Epidermal melanocyte (primary cell): ENCODE data around the gene BMP8B.

ENCODE experiments used
- DNase-seq: peaks from one replicate; pipeline ENCODE4 v3.0.0; 2011; ENCODE audit warnings: low spot score; ENCODE audit not compliant: insufficient read length

The BMP8B gene

DNA sequence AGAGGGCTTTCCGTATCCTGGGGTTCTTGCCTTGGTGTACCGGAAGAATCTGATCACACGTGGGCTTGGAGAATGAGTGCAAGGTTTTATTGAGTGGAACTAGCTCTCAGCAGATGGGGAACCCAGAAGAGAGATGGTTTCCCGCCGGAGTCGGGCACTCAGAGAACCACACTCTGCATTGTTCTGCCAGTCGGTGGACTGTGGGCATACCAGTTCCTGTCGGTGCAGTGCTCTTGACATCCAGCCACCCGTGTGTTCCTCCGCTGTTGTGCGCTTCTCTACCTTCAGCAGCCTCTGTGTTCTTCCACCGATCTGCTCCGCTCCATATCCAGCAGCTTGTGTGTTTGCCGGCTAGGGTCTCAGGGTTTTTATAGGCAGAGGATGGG is 60.7 kb downstream of the BMP8B start:
- DNase-seq: no peak

DNA sequence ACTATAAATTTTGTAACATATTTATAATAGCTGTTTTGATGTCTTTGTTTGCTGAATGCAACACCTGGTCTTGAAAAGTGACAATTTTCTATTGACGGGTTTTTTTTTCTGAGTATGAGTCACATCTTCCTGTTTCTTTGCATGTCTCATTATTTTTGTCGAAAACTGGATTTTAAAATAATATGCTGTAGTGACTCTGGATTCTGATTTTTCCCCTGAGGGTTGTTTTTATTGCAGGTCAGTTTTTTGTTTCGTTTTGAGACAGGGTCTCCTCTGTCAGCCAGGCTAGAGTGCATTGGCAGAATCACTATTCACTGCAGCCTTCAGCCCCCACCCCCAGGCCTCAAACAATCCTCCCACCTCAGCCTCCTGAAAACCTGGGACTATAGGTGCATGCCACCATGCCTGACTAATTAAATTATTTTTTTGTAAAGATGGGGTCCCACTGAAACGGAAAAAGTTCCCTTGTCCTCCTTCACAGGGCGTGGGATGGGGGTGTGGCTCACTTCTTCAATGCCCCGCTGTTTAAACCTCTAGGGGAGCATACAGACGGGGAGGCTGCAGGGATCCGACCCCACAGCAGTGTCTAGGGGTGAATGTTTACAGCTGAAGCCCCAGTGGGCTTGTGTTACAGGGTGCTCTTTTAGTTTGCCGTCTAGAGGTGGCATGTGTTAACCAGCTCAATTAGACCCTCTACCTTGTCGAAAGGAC is 61.3 kb downstream of the BMP8B start:
- no peak for DNase-seq

DNA sequence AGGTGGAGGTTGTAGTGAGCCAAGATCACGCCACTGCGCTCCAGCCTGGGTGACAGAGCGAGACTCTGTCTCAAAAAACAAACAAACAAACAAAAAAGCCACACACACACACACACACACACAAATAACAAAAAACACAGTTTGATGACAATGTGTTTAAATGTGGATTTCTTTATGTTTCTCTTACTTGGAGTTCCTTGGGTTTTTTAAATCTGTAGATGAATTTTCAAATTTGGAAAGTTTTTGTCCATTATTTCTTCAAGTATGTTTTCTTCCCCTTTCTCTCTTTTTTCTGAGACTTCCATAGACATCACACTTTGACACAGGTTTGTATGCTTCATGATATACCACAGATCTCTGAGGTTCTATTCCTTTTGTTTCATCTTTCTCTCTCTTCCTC is 62.1 kb downstream of the BMP8B start:
- no peak for DNase-seq

DNA sequence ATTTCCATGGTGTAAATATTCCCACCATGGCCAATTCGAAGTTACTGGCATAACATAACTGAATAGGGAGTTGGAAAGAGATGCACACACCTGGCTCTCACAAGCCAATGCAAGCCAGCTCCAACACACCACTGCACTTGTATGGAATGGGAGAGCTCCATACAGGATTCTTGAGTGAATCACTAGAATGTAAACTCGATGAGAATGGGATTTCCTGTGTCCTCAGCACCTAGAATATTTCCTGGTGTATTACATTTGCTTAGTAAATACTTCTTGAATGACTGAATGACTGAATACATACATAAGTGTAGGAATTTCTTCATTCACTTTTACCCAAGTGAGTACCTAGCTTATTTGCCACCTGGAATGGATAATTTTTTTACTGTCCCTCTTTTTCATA is 66.2 kb downstream of the BMP8B start:
- DNase-seq: no peak

DNA sequence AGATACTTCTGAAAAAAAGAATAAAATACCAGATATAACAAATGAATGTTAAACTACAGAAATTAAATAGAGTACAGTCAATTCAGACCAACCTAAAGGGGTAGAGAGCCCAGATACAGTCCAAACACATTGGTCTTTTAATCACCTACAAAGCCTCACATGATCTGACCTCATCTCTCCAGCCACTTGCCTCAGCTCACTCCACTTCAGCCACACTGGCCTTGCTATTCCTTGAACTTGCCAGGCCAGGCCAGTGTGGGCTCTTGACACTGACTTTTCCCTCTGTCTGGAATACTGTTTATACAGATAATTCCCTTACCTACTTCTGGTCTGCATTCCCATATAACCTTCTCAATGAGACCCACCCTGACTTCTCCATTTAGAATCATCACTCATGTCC is 67.0 kb downstream of the BMP8B start:
- DNase-seq: no peak

DNA sequence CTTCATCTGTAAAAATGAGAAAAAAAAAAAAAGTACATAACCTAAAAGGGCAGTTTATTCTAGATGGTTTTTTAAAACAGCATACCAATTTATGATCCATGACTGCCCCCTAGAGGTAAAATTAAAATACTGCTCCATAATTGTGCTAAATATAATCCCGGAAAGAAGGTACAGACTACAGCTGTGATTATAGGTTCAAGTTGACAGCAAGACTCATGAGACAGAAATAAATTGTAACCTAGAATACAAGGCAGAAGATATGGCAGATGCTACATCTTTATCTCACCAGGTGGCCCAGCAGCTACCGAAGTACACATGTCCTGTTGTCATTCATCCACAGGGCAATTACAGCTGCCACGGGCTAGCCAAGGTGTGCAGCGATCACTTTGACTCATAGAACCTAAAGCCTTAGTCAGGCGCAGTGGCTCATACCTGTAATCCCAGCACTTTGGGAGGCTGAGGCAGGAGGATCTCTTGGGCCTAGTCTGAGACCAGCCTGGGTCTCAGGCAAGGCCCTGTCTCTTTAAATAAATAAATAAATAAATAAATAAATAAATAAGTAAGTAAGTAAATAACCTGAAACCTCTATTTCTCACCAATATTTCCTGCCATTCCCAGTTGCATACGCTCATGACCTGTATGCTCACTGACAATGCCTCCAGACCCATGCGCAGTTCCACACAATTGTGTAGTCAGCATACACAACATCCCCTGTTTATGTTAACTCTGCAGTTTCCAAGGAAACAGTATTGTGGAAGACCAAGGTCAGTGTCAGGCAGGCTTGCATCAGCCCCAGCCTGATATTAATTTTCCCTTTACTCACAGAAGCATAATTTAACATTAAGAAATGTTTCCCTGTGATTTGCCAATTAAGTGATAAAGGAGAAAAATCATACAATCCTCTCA is 68.3 kb downstream of the BMP8B start:
- DNase-seq: no peak

DNA sequence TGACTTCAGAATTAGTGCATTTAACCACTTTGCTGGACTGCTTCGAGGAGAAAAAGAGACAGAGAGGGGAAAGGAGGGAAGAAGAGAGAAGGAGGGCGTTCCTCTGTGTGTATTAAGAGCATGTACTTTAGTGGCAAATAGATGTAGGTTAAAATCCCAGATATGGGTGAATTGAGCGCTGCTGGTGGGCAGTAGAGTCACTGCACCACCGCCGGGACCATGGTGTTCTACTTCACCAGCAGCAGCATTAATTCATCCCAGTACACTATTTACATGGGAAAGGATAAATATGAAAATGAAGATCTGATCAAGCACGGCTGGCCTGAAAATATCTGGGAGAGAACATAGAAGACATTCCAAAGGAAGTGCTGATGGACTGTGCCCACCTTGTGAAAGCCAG is 70.9 kb downstream of the BMP8B start:
- DNase-seq: no peak

DNA sequence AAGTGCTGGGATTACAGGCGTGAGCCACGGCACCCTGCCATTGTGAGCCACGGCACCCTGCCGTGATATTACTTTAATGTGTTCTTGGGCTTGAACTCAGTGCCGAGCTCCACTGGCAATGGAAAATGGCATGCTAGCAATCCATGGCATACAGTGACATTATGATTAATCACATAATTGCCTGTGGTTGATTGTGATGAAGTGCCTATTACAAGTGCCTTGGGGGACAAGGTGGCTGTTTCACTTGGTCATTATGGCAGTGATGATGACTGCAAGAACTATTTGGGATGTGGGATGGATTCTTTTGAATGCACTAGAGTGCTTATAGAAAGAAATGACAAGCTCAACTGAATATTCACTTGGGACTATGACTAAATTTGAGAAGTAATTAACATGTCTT is 75.1 kb downstream of the BMP8B start:
- DNase-seq: no peak

DNA sequence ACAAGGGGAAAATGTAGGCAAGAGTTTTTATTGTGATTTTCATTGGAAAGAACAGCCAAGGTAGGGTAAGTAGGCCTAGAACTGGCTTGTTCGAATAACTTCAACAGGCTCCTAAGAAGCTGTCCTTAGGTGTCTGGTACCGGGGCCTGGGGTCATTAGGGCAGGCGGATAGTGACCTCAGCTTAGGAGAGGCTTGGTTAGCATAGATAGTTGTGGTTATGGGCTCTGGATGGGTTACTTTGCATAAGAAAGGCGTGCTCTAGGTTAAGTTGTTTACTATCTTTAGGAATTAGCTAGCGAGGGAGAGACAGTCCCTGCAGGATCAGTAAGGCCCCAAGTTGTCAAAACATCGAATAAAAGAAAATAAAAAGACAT is 76.7 kb downstream of the BMP8B start:
- no peak for DNase-seq

DNA sequence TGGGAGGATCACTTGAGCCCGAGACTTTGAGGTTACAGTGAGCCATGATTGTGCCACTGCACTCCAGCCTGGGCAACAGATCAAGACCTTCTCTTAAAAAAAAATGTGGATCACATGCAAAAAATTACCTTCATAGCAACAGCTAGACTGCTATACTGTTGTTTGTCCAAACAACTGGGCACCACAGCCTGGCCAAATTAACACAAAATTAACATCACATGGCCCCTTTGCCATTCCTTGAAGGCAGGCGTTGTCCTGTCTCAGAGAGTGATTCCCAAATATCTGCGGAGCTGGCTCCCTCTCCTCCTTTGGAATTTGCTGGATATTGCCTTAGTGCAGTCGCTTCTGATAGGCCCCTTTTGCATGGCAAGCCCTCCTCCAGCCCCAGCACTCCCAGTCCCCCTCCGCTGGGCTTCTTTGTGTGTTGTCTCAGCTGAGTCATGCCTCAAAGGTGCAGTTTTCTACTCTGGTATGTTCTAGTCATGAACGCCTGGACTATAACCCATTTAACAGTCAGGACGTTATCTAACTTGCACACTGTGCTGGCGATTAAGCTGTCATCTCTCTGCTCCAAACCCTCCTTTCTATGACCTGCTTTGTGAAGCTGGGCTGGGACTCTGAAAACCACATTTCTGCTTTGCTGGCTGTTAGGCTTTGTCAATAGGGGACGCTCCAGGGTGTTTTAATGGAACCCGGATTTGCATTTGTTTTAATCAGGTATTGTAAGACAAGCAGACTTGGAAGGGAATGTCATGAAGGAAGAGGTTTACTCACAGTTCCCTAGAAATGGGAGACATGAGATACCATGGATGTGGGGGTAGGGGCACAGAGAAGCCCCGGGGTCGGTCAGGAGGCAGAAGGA is 77.3 kb downstream of the BMP8B start:
- DNase-seq: no peak

DNA sequence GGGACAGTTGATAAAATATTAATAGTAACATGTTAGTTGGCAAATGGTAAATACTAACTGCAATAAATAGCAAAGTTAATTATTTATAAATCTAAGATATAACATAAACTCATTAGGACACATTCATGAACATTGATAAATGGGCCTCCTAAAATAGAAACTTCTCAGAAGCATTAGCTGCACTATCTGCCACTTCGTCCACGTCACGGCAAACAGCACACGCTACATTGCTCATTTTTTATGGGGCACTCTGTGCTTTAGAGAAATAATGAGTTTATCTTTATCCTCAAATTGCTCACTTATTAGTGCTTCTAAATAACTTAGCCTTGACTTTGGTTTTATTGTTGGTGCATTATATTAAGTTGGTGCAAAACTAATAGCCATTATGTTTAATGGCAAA is 81.2 kb downstream of the BMP8B start:
- DNase-seq: no peak
